H1 (cell line): ENCODE measurements around the gene CGREF1. TPM values are rescaled to one million over a fixed set of nuclear protein-coding genes. Genes with fewer than 3 reads are reported as not detected.
A peak's percentile ranks its signal among the peaks of the same experiment; 100 is the strongest.

ENCODE experiments used
- CTCF ChIA-PET: fragments of 300-600 bp; sonication (Branson Sonifier 250); formaldehyde crosslinking; loops from one replicate; lab custom pipeline; 2021; ENCODE audit not compliant: partially characterized antibody; lab: Charles Lee
- POLR2A ChIA-PET: fragments of 300-600 bp; sonication (Branson Sonifier 250); formaldehyde crosslinking; loops from one replicate; lab custom pipeline; 2021; ENCODE audit warnings: inconsistent platforms; ENCODE audit not compliant: partially characterized antibody; lab: Charles Lee
- DNase-seq, 2 experiments: peaks; one replicate each; pipeline versions ENCODE4 v3.0.0 to v3.0.0-alpha.2; 2010 to 2022; ENCODE audit warnings: low spot score in 2 of 2, low read depth in 1 of 2, mixed read lengths in 1 of 2
- FAIRE-seq: peaks from 2 replicates; lab custom pipeline; 2011; peaks lifted over from hg19 to GRCh38; lab: Jason Lieb, UNC
- H2AFZ ChIP-seq: 2 replicates; pipeline ENCODE4 v1.8.1; 2012; ENCODE audit warnings: low read length, inconsistent platforms
- H2AK5ac ChIP-seq: 2 replicates; pipeline ENCODE4 v1.6.1; 2013; ENCODE audit warnings: low read depth, low read length
- H2BK120ac ChIP-seq: replicated peaks from 2 replicates; pipeline ENCODE3; 2013; ENCODE audit warnings: low read depth, low read length, inconsistent platforms
- H2BK12ac ChIP-seq: 2 replicates; pipeline ENCODE4 v1.6.1; 2013; ENCODE audit warnings: low read depth, low read length
- H2BK15ac ChIP-seq: 2 replicates; pipeline ENCODE4 v1.6.1; 2013; ENCODE audit warnings: low read length
- H2BK20ac ChIP-seq: 2 replicates; pipeline ENCODE4 v1.6.1; 2013; ENCODE audit warnings: low read length
- H2BK5ac ChIP-seq: 2 replicates; pipeline ENCODE4 v1.6.1; 2013; ENCODE audit warnings: low read depth, low read length
- H3K14ac ChIP-seq: 2 replicates; pipeline ENCODE4 v1.6.1; 2013; ENCODE audit warnings: inconsistent platforms; ENCODE audit not compliant: insufficient read length
- H3K18ac ChIP-seq: 2 replicates; pipeline ENCODE4 v1.6.1; 2013; ENCODE audit warnings: low read length; ENCODE audit errors: extremely low read depth
- H3K23ac ChIP-seq: 2 replicates; pipeline ENCODE4 v1.6.1; 2013; ENCODE audit warnings: inconsistent platforms; ENCODE audit not compliant: insufficient read length
- H3K23me2 ChIP-seq: 2 replicates; pipeline ENCODE4 v1.6.1; 2013; ENCODE audit warnings: low read depth, low read length
- H3K27ac ChIP-seq: 2 replicates; pipeline ENCODE4 v1.6.1; 2011; ENCODE audit warnings: low read depth, low read length, inconsistent platforms
- H3K27me3 ChIP-seq, 4 experiments: replicated peaks in 1 of 4; 1 replicate in 1 of 4; 2 replicates in 3 of 4; pipeline versions ENCODE4 v1.6.1 to v1.8.1; 2011 to 2013; ENCODE audit warnings: low read length in 3 of 4, mild to moderate bottlenecking in 3 of 4, inconsistent platforms in 2 of 4, mixed read lengths in 2 of 4, moderate library complexity in 1 of 4; ENCODE audit not compliant: control insufficient read depth in 3 of 4, insufficient read depth in 3 of 4; ENCODE audit errors: extremely low read depth in 1 of 4
- H3K36me3 ChIP-seq, 4 experiments: 2 replicates each; pipeline versions ENCODE4 v1.6.1 to v1.8.1; 2011 to 2013; ENCODE audit warnings: mild to moderate bottlenecking in 4 of 4, low read length in 3 of 4, moderate library complexity in 2 of 4, control low read depth in 1 of 4, inconsistent platforms in 1 of 4; ENCODE audit not compliant: insufficient read depth in 4 of 4, control insufficient read depth in 2 of 4
- H3K4ac ChIP-seq: replicated peaks from 2 replicates; pipeline ENCODE3; 2013; ENCODE audit warnings: low read length, low read depth, mixed read lengths, inconsistent platforms; ENCODE audit not compliant: insufficient read length
- H3K4me1 ChIP-seq, 4 experiments: replicated peaks in 1 of 4; 1 replicate in 1 of 4; 2 replicates in 3 of 4; pipeline versions ENCODE4 v1.6.1 to v1.8.1; 2011 to 2013; ENCODE audit warnings: low read length in 3 of 4, inconsistent platforms in 2 of 4, mixed read lengths in 1 of 4; ENCODE audit not compliant: insufficient read depth in 4 of 4, control insufficient read depth in 3 of 4
- H3K4me2 ChIP-seq, 2 experiments: 2 replicates each; pipeline versions ENCODE4 v1.6.1 to v1.8.1; 2011 to 2013; ENCODE audit warnings: low read depth in 2 of 2, low read length in 2 of 2, control low read depth in 1 of 2, inconsistent platforms in 1 of 2, mild to moderate bottlenecking in 1 of 2; ENCODE audit not compliant: insufficient read depth in 1 of 2
- H3K4me3 ChIP-seq, 4 experiments: fragments of 200-600, 300-600 bp in 1 of 4; sonication (generic), shearing (Covaris generic), sonication (Bioruptor Twin) in 1 of 4; 2 replicates each; pipeline versions ENCODE4 v1.5.1 to v1.8.1; 2011 to 2016; ENCODE audit warnings: low read length in 4 of 4, low read depth in 3 of 4, control low read depth in 2 of 4, inconsistent platforms in 2 of 4, mild to moderate bottlenecking in 2 of 4, mixed read lengths in 1 of 4, moderate library complexity in 1 of 4; ENCODE audit not compliant: insufficient read depth in 2 of 4; ENCODE audit errors: extremely low read depth in 1 of 4
- H3K56ac ChIP-seq: replicated peaks from 2 replicates; pipeline ENCODE3; 2013; ENCODE audit warnings: low read depth, mild to moderate bottlenecking, mixed read lengths, low read length, inconsistent platforms; ENCODE audit not compliant: insufficient read length
- H3K79me1 ChIP-seq: 2 replicates; pipeline ENCODE4 v1.6.1; 2013; ENCODE audit warnings: low read depth, low read length, control low read depth
- H3K79me2 ChIP-seq, 2 experiments: 2 replicates each; pipeline versions ENCODE4 v1.6.1 to v1.8.1; 2012 to 2013; ENCODE audit warnings: low read length in 2 of 2, mild to moderate bottlenecking in 2 of 2, inconsistent platforms in 1 of 2; ENCODE audit not compliant: insufficient read depth in 2 of 2, control insufficient read depth in 1 of 2
- H3K9ac ChIP-seq, 4 experiments: replicated peaks in 1 of 4; 1 replicate in 1 of 4; 2 replicates in 3 of 4; pipeline versions ENCODE4 v1.6.1 to v1.8.1; 2011 to 2013; ENCODE audit warnings: low read depth in 3 of 4, low read length in 3 of 4, control low read depth in 2 of 4, mild to moderate bottlenecking in 2 of 4, moderate library complexity in 2 of 4, inconsistent platforms in 1 of 4; ENCODE audit errors: extremely low read depth in 1 of 4
- H3K9me3 ChIP-seq, 2 experiments: 2 replicates each; pipeline versions ENCODE4 v1.6.1 to v1.8.1; 2012 to 2013; ENCODE audit warnings: mild to moderate bottlenecking in 2 of 2, moderate library complexity in 2 of 2, control low read depth in 1 of 2, inconsistent platforms in 1 of 2, low read depth in 1 of 2, low read length in 1 of 2, mixed read lengths in 1 of 2; ENCODE audit not compliant: insufficient read depth in 2 of 2
- H4K20me1 ChIP-seq, 2 experiments: replicated peaks in 1 of 2; 2 replicates each; pipeline versions ENCODE3 to v1.8.1; 2011 to 2013; ENCODE audit warnings: inconsistent platforms in 2 of 2, low read length in 2 of 2, mild to moderate bottlenecking in 1 of 2; ENCODE audit not compliant: insufficient read depth in 2 of 2, control insufficient read depth in 1 of 2
- H4K5ac ChIP-seq: 2 replicates; pipeline ENCODE4 v1.6.1; 2013; ENCODE audit warnings: low read length, low read depth, mixed read lengths, inconsistent platforms; ENCODE audit not compliant: insufficient read length
- H4K8ac ChIP-seq: 2 replicates; pipeline ENCODE4 v1.8.0; 2013; ENCODE audit warnings: mild to moderate bottlenecking, moderate library complexity, low read length, inconsistent platforms; ENCODE audit not compliant: insufficient read depth; ENCODE audit errors: extremely low read depth
- H4K91ac ChIP-seq: replicated peaks from 2 replicates; pipeline ENCODE3; 2013; ENCODE audit warnings: low read length, mixed read lengths, inconsistent platforms; ENCODE audit not compliant: insufficient read length
- JUND ChIP-seq: IDR thresholded peaks from 2 replicates; pipeline ENCODE4 v1.6.1; 2011; ENCODE audit warnings: mild to moderate bottlenecking, improper control_type of control experiment, low read length
- KDM5A ChIP-seq: fragments of 200-600 bp; IDR thresholded peaks from 2 replicates; pipeline ENCODE4 v1.7.1; 2012; ENCODE audit warnings: mild to moderate bottlenecking, low read length, inconsistent platforms, mixed read lengths
- PHF8 ChIP-seq: fragments of 200-600 bp; sonication (generic); conservative IDR thresholded peaks from 2 replicates; pipeline ENCODE4 v1.7.1; 2012; ENCODE audit warnings: low read depth, mild to moderate bottlenecking, inconsistent platforms, low read length, moderate library complexity
- TAF1 ChIP-seq: IDR thresholded peaks from 2 replicates; pipeline ENCODE4 v1.6.1; 2011; ENCODE audit warnings: mild to moderate bottlenecking, low read depth, low read length
- TEAD4 ChIP-seq: IDR thresholded peaks from 2 replicates; pipeline ENCODE4 v1.6.1; 2012; ENCODE audit warnings: low read depth, low read length, inconsistent platforms, mixed read lengths
- WGBS, 2 experiments: shearing (Covaris generic) in 1 of 2; methylation state at CpG; one replicate each; pipeline versions ENCODE4 v1.1.6 to v1.1.7; 2013 to 2015; ENCODE audit warnings: low lambda C conversion rate in 2 of 2, mixed read lengths in 2 of 2, inconsistent platforms in 1 of 2, low coverage in 1 of 2, missing lambda C conversion rate in 1 of 2; ENCODE audit not compliant: insufficient replicate concordance in 2 of 2, insufficient coverage in 1 of 2, insufficient read length in 1 of 2; ENCODE audit errors: extremely low coverage in 1 of 2, missing lambda C conversion rate in 1 of 2; 5-methylcytosine and 5-hydroxymethylcytosine counted together
- polyA plus RNA-seq, 7 experiments: library from polyadenylated mRNA; depleted of rRNA in 3 of 7; stranded (reverse) in 5 of 7; unstranded in 2 of 7; fragments of >200 nt in 5 of 7; fragments of 200-250 nt in 2 of 7; gene quantifications; 1 replicate in 5 of 7; 2 replicates in 1 of 7; 4 replicates in 1 of 7; pipeline versions ENCODE4 v1.2.1 to v1.2.3, GENCODE V29; 2011 to 2013; ENCODE audit warnings: missing spikeins in 2 of 7, mixed read lengths in 2 of 7
- total RNA-seq: library from RNA; stranded (reverse); fragmentation: NEBNext Ultra II Directional; extraction: Animal tissue kit (Norgen Biotek cat#: 25700); gene quantifications from 2 replicates; pipeline ENCODE4 v1.2.1, GENCODE V29; 2021

CGREF1 gene
- total and polyA plus RNA-seq, 2 of the 8 experiments (the other 6 are each of a cell fraction or from before 2014, with no cell fraction given): 2.5 to 3.4 TPM

DNA sequence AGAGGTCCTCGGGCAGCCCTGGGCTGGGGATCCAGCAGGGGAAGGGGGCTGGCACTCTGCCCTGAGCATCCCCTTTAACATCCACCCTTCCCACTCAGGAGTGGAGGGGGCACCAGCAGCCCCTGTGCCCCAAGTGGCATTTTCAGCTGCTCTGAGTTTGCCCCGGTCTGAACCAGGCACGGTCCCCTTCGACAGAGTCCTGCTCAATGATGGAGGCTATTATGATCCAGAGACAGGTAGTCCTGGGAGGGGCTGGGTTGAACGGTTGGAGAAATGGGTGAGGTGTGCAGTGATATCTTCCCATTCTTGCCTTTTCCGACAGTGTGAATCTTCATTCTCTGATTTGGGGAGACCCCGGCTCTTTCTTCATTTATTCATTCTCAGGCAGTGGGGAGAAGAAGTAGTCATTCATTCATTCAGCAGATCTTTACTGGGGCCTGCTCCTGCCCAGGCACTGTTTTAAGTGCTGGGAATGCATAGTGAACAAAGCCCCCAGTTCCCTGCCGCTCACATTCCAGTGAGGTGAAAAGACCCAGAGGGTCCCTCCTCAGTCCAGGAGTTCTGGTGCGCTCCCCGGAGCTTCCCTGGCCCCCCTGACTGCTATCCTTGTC lies 33.8 kb downstream of the CGREF1 start:
- WGBS, 2 experiments: 62% methylated on average over 10 of the region's 10 CpGs; no CpG with 5 or more reads in 1 of the 2 experiments
- Histone ChIP-seq H2BK12ac (no peak overlapping the region; the same call in 1 of the 2 replicates), H3K4me2 (peak overlapping the region; percentile 70 to 84), H3K14ac (no peak overlapping the region), H3K36me3 (no peaks in the 10 kb centered on the region), H2BK120ac (no peak overlapping the region), H3K23ac (no peak overlapping the region), H2BK5ac (no peak overlapping the region), H3K23me2 (peaks cover 13% of the 10 kb centered on the region; the same call in 1 of the 2 replicates), H3K56ac (no peak overlapping the region), H3K4me1 (peaks cover 4 to 28% (median 10%) of the 10 kb centered on the region in 4 experiments; a peak in 6 of 7 replicates), H3K27ac (no peak overlapping the region), H3K9ac (peak overlapping the region in 1 of 4 experiments; percentile 50; a peak in 2 of 7 replicates), H2BK20ac (0 out of 2 replicates have a peak overlapping the region, but pooled peaks have one; percentile 72), H2BK15ac (no peak overlapping the region), H4K20me1 (peaks cover 0 to 1% of the 10 kb centered on the region in 2 experiments), H3K9me3 (no peaks in the 10 kb centered on the region), H3K4ac (no peak overlapping the region), H4K8ac (peak overlapping the region; percentile 85), H3K18ac (no peak overlapping the region), H4K5ac (no peak overlapping the region), H3K4me3 (peak overlapping the region; percentile 44 to 75 (median 57); a peak in 7 of 8 replicates), H3K79me1 (no peaks in the 10 kb centered on the region), H3K27me3 (peaks cover 0 to 9% (median 4%) of the 10 kb centered on the region in 4 experiments; a peak in 2 of 7 replicates), H2AK5ac (no peak overlapping the region), H3K79me2 (no peaks in the 10 kb centered on the region), H2AFZ (no peak overlapping the region), H4K91ac (no peak overlapping the region)
- DNase-seq: no peak
- CTCF ChIA-PET: interaction anchor here (0.7 to 16.5 kb wide), 12 partner anchors 8 to 206 kb away, joined by 3 to 160 read pairs (median 4); partner anchors contain the start of genes AGBL5 and PREB
- no peak for FAIRE-seq
- POLR2A ChIA-PET: interaction anchor here (0.6 to 5.9 kb wide), 8 partner anchors 12 to 271 kb away, joined by 3 to 63 read pairs (median 6); partner anchors contain the start of genes AGBL5, ATRAID, GTF3C2 and OST4
- TF ChIP-seq KDM5A: no peak
- no peak for TF ChIP-seq JUND
- TF ChIP-seq TEAD4: 0 out of 2 replicates have a peak, but pooled peaks have one; percentile 27
- TF ChIP-seq PHF8: no peak
- TF ChIP-seq TAF1: no peak
